Measurements from ENCODE around the gene APP.

The APP gene

DNA sequence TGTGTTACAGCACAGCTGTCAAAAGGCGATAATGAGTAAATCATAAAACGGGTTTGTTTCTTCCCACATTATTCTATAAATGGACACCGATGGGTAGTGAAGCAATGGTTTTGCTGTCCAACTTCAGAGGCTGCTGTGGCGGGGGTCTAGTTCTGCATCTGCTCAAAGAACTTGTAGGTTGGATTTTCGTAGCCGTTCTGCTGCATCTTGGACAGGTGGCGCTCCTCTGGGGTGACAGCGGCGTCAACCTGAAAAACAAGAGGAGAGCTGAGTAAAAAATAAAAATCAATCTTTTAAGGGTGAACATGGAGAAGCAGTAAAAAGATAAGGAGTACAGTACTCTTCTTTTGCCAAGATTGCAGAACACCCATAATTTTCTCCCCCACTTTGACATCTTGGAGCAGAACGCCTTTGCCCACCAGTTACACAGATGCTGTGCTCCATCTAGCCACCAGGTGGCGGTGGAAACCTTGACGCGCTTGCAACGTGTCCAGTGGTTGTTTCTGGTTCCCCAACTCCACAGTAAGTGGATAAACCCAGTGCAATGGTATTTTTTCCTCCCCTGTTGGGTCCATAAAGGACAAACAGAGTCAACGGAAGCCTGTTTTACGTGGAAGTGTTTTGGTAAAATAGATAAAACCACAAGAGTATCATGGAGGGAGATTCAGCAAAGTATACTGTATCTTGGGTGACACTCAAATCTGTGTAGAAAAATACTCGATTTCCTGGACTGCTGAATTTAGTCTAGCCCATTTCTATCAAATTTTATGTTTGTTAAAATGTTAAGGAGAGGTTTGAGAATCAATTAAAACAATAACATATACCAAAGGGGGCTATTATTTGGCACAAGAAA is 288.8 kb downstream of the APP start:
- no peak overlapping the region for H3K4me3 ChIP-seq (ENCODE audit: low read length in 2 of 2)
- no peak overlapping the region for H3K27ac ChIP-seq (ENCODE audit: low read depth in 2 of 2, low read length in 2 of 2)
- H3K9ac ChIP-seq (ENCODE audit: low read depth in 1 of 2, low read length in 2 of 2): no peak overlapping the region
- H3K4me1 ChIP-seq (ENCODE audit: control insufficient read depth in 2 of 2, insufficient read depth in 2 of 2, low read length in 2 of 2): peaks cover 2 to 21% of the 10 kb centered on the region in 2 donors
- H3K36me3 ChIP-seq (ENCODE audit: control insufficient read depth in 2 of 2, insufficient read depth in 2 of 2, low read length in 2 of 2): peaks cover 13% of the 10 kb centered on the region in 2 donors
- H3K27me3 ChIP-seq (ENCODE audit: control insufficient read depth in 2 of 2, insufficient read depth in 2 of 2, low read length in 2 of 2): no peaks in the 10 kb centered on the region
- no peaks in the 10 kb centered on the region for H3K9me3 ChIP-seq (ENCODE audit: control insufficient read depth in 2 of 2, low read length in 2 of 2)

DNA sequence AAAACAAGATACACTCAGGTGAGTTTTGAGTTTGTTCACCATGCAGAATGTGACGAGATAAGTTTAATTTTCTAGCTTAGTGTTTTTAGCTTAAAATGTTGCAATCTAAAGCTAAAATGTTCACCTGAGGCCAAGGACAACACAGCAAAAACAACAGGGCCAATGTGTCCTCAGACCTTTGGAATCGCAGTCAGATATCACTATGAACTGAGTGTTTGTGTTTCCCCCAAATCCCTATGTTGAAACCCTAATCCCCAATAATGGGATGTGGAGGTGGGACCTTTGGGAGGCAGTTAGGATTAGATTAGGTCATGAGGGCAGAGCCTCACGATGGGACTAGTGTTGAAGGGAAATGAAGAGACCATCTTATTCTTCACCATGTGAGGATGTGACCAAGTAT is 291.4 kb downstream of the APP start:
- Histone ChIP-seq H3K4me1 (ENCODE audit: control insufficient read depth in 2 of 2, insufficient read depth in 2 of 2, low read length in 2 of 2) (no peaks in the 10 kb centered on the region), H3K4me3 (ENCODE audit: low read length in 2 of 2) (no peak overlapping the region), H3K9me3 (ENCODE audit: control insufficient read depth in 2 of 2, low read length in 2 of 2) (no peaks in the 10 kb centered on the region), H3K36me3 (ENCODE audit: control insufficient read depth in 2 of 2, insufficient read depth in 2 of 2, low read length in 2 of 2) (peaks cover 13% of the 10 kb centered on the region in 2 donors), H3K27ac (ENCODE audit: low read depth in 2 of 2, low read length in 2 of 2) (no peak overlapping the region), H3K9ac (ENCODE audit: low read depth in 1 of 2, low read length in 2 of 2) (no peak overlapping the region), H3K27me3 (ENCODE audit: control insufficient read depth in 2 of 2, insufficient read depth in 2 of 2, low read length in 2 of 2) (no peaks in the 10 kb centered on the region)

DNA sequence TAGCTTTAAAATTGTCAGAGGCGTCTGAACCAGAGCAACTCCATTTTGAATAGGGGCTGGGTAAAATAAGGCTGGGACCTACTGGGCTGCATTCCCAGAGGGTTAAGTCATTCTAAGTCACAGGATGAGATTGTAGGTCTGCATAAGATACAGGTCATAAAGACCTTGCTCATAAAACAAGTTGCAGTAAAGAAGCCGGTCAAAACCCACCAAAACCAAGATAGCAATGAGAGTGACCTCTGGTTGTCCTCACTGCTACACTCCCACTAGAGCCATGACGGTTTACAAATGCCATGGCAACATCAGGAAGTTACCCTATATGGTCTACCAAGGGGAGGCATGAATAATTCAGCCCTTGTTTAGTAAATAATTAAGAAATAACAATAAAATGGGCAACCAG is 292.2 kb downstream of the APP start:
- Histone ChIP-seq H3K27ac (ENCODE audit: low read depth in 2 of 2, low read length in 2 of 2) (no peak overlapping the region), H3K9ac (ENCODE audit: low read depth in 1 of 2, low read length in 2 of 2) (no peak overlapping the region), H3K9me3 (ENCODE audit: control insufficient read depth in 2 of 2, low read length in 2 of 2) (no peaks in the 10 kb centered on the region), H3K36me3 (ENCODE audit: control insufficient read depth in 2 of 2, insufficient read depth in 2 of 2, low read length in 2 of 2) (peaks cover 13% of the 10 kb centered on the region in 2 donors), H3K27me3 (ENCODE audit: control insufficient read depth in 2 of 2, insufficient read depth in 2 of 2, low read length in 2 of 2) (no peaks in the 10 kb centered on the region), H3K4me3 (ENCODE audit: low read length in 2 of 2) (no peak overlapping the region), H3K4me1 (ENCODE audit: control insufficient read depth in 2 of 2, insufficient read depth in 2 of 2, low read length in 2 of 2) (no peaks in the 10 kb centered on the region)

GRCh38 chr21:25872271-25872670 is 298.3 kb downstream of the APP start:
- no peak overlapping the region for H3K4me3 ChIP-seq (ENCODE audit: low read length in 2 of 2)
- no peaks in the 10 kb centered on the region for H3K36me3 ChIP-seq (ENCODE audit: control insufficient read depth in 2 of 2, insufficient read depth in 2 of 2, low read length in 2 of 2)
- H3K27me3 ChIP-seq (ENCODE audit: control insufficient read depth in 2 of 2, insufficient read depth in 2 of 2, low read length in 2 of 2): no peaks in the 10 kb centered on the region
- no peak overlapping the region for H3K9ac ChIP-seq (ENCODE audit: low read depth in 1 of 2, low read length in 2 of 2)
- no peaks in the 10 kb centered on the region for H3K4me1 ChIP-seq (ENCODE audit: control insufficient read depth in 2 of 2, insufficient read depth in 2 of 2, low read length in 2 of 2)
- no peak overlapping the region for H3K27ac ChIP-seq (ENCODE audit: low read depth in 2 of 2, low read length in 2 of 2)
- H3K9me3 ChIP-seq (ENCODE audit: control insufficient read depth in 2 of 2, low read length in 2 of 2): no peaks in the 10 kb centered on the region

- Histone ChIP-seq H3K27ac (ENCODE audit: low read depth in 2 of 2, low read length in 2 of 2) (no peak overlapping the region), H3K36me3 (ENCODE audit: control insufficient read depth in 2 of 2, insufficient read depth in 2 of 2, low read length in 2 of 2) (no peaks in the 10 kb centered on the region), H3K4me3 (ENCODE audit: low read length in 2 of 2) (no peak overlapping the region), H3K9me3 (ENCODE audit: control insufficient read depth in 2 of 2, low read length in 2 of 2) (no peaks in the 10 kb centered on the region), H3K9ac (ENCODE audit: low read depth in 1 of 2, low read length in 2 of 2) (no peak overlapping the region), H3K27me3 (ENCODE audit: control insufficient read depth in 2 of 2, insufficient read depth in 2 of 2, low read length in 2 of 2) (no peaks in the 10 kb centered on the region), H3K4me1 (ENCODE audit: control insufficient read depth in 2 of 2, insufficient read depth in 2 of 2, low read length in 2 of 2) (no peaks in the 10 kb centered on the region)
Observed at GRCh38 chr21:25871566-25871965, 299.0 kb downstream of the APP start.

DNA sequence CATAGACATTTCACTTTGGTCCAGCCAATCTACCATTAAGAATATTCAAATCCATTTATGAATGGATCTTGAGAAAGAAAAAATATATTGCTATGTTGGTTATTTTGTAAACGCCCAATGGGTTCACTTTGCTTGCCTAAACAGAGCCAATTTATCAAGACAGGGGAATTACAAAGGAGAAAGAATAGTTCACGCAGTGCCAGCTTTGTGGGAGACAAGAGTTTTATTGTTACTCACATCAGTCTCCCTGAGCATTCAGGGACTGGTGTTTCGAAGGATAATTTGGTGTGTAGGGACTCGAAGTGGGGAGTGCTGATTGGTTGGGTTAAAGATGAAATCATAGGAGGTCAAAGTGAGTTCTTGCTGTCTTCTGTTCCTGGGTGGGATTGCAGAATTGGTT is 300.5 kb downstream of the APP start:
- Histone ChIP-seq H3K9ac (ENCODE audit: low read depth in 1 of 2, low read length in 2 of 2) (no peak overlapping the region), H3K9me3 (ENCODE audit: control insufficient read depth in 2 of 2, low read length in 2 of 2) (no peaks in the 10 kb centered on the region), H3K27ac (ENCODE audit: low read depth in 2 of 2, low read length in 2 of 2) (no peak overlapping the region), H3K27me3 (ENCODE audit: control insufficient read depth in 2 of 2, insufficient read depth in 2 of 2, low read length in 2 of 2) (no peaks in the 10 kb centered on the region), H3K4me1 (ENCODE audit: control insufficient read depth in 2 of 2, insufficient read depth in 2 of 2, low read length in 2 of 2) (no peaks in the 10 kb centered on the region), H3K4me3 (ENCODE audit: low read length in 2 of 2) (no peak overlapping the region), H3K36me3 (ENCODE audit: control insufficient read depth in 2 of 2, insufficient read depth in 2 of 2, low read length in 2 of 2) (no peaks in the 10 kb centered on the region)

DNA sequence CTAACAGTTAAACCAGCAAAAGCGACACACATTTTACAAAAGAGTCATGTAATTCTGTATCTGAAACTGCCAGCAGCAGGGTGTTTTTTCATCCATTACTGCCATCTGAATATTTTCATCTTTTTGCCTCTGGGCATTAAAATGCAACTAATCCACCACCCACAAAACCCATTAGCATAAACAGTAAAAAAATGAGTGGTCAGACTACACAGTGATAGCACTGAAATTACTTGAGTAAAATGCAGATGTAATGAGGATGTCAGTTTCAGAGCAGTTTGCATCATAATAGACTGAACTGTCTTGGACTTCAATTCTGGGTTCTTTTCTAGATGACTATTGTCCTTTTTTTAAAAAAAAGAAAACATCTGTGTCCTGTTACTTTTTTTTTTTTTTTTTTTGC is 303.5 kb downstream of the APP start:
- H3K36me3 ChIP-seq (ENCODE audit: control insufficient read depth in 2 of 2, insufficient read depth in 2 of 2, low read length in 2 of 2): no peaks in the 10 kb centered on the region
- H3K4me1 ChIP-seq (ENCODE audit: control insufficient read depth in 2 of 2, insufficient read depth in 2 of 2, low read length in 2 of 2): peaks cover 0 to 2% of the 10 kb centered on the region in 2 donors
- no peaks in the 10 kb centered on the region for H3K27me3 ChIP-seq (ENCODE audit: control insufficient read depth in 2 of 2, insufficient read depth in 2 of 2, low read length in 2 of 2)
- no peak overlapping the region for H3K9ac ChIP-seq (ENCODE audit: low read depth in 1 of 2, low read length in 2 of 2)
- no peaks in the 10 kb centered on the region for H3K9me3 ChIP-seq (ENCODE audit: control insufficient read depth in 2 of 2, low read length in 2 of 2)
- H3K27ac ChIP-seq (ENCODE audit: low read depth in 2 of 2, low read length in 2 of 2): no peak overlapping the region
- H3K4me3 ChIP-seq (ENCODE audit: low read length in 2 of 2): no peak overlapping the region

DNA sequence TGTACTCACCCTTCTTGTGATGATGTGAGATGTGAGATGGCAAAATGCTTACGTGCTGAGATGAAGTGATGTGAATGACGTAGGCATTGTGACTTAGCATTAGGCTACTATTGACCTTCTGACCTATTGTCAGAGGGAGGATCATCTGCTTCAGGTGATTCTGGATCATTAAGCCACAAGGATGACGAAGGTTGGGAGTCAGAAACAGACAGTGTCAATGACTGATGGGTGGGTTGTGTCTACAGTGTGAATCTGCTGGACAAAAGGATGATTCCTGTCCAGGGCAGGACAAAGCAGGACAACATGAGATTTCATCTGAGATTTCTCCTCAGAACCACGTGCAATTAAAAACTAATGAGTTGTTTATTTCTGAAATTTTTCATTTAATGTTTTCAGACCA is 306.8 kb downstream of the APP start:
- H3K9me3 ChIP-seq (ENCODE audit: control insufficient read depth in 2 of 2, low read length in 2 of 2): no peaks in the 10 kb centered on the region
- no peaks in the 10 kb centered on the region for H3K36me3 ChIP-seq (ENCODE audit: control insufficient read depth in 2 of 2, insufficient read depth in 2 of 2, low read length in 2 of 2)
- H3K27ac ChIP-seq (ENCODE audit: low read depth in 2 of 2, low read length in 2 of 2): no peak overlapping the region
- no peak overlapping the region for H3K9ac ChIP-seq (ENCODE audit: low read depth in 1 of 2, low read length in 2 of 2)
- no peaks in the 10 kb centered on the region for H3K27me3 ChIP-seq (ENCODE audit: control insufficient read depth in 2 of 2, insufficient read depth in 2 of 2, low read length in 2 of 2)
- peaks cover 0 to 2% of the 10 kb centered on the region in 2 donors for H3K4me1 ChIP-seq (ENCODE audit: control insufficient read depth in 2 of 2, insufficient read depth in 2 of 2, low read length in 2 of 2)
- H3K4me3 ChIP-seq (ENCODE audit: low read length in 2 of 2): no peak overlapping the region

DNA sequence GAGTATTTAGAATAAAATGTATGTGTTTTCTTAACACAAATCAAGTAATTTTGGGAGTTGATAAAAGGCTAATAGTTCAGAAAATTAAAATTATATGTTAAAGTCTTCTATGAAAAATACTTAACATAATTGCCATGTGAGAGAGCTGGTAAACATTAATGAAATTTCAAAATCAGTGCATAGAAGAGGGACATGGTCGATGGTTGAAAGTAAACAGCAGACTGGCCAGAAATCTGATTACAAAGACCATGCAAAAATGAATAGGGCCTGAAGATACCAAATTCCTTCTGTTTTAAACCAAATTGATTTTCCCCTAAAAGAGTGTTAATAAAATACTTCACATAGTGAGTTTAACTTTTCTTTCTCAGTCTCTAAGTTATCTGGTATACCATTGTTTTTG is 307.5 kb downstream of the APP start:
- no peak overlapping the region for H3K27ac ChIP-seq (ENCODE audit: low read depth in 2 of 2, low read length in 2 of 2)
- H3K4me3 ChIP-seq (ENCODE audit: low read length in 2 of 2): no peak overlapping the region
- H3K27me3 ChIP-seq (ENCODE audit: control insufficient read depth in 2 of 2, insufficient read depth in 2 of 2, low read length in 2 of 2): no peaks in the 10 kb centered on the region
- H3K9ac ChIP-seq (ENCODE audit: low read depth in 1 of 2, low read length in 2 of 2): no peak overlapping the region
- H3K36me3 ChIP-seq (ENCODE audit: control insufficient read depth in 2 of 2, insufficient read depth in 2 of 2, low read length in 2 of 2): no peaks in the 10 kb centered on the region
- peaks cover 0 to 2% of the 10 kb centered on the region in 2 donors for H3K4me1 ChIP-seq (ENCODE audit: control insufficient read depth in 2 of 2, insufficient read depth in 2 of 2, low read length in 2 of 2)
- no peaks in the 10 kb centered on the region for H3K9me3 ChIP-seq (ENCODE audit: control insufficient read depth in 2 of 2, low read length in 2 of 2)

- H3K36me3 ChIP-seq (ENCODE audit: control insufficient read depth in 2 of 2, insufficient read depth in 2 of 2, low read length in 2 of 2): no peaks in the 10 kb centered on the region
- H3K27ac ChIP-seq (ENCODE audit: low read depth in 2 of 2, low read length in 2 of 2): peak overlapping the region in 1 of 2 donors; percentile 18
- H3K4me1 ChIP-seq (ENCODE audit: control insufficient read depth in 2 of 2, insufficient read depth in 2 of 2, low read length in 2 of 2): peaks cover 0 to 2% of the 10 kb centered on the region in 2 donors
- H3K4me3 ChIP-seq (ENCODE audit: low read length in 2 of 2): no peak overlapping the region
- no peaks in the 10 kb centered on the region for H3K9me3 ChIP-seq (ENCODE audit: control insufficient read depth in 2 of 2, low read length in 2 of 2)
- no peak overlapping the region for H3K9ac ChIP-seq (ENCODE audit: low read depth in 1 of 2, low read length in 2 of 2)
- H3K27me3 ChIP-seq (ENCODE audit: control insufficient read depth in 2 of 2, insufficient read depth in 2 of 2, low read length in 2 of 2): no peaks in the 10 kb centered on the region
Observed at GRCh38 chr21:25862596-25862995, 308.0 kb downstream of the APP start.

All from mucosa of rectum (tissue), 2 donors.